K562 (cell line): Measurements from ENCODE around the gene ZNF775. TPM values are rescaled to one million over a fixed set of nuclear protein-coding genes. Genes with fewer than 3 reads are reported as not detected.

Experiments used
- ATAC-seq: fragments of 200-7000 bp; cut with Tn5 transposase; 3 replicates; pipeline ENCODE4 v1.9.1; 2020; ENCODE audit warnings: moderate library complexity
- BruUV-seq: library from RNA; stranded (reverse); fragments of 400-500 nt; replicated peaks from 2 replicates; lab custom pipeline; 2021; lab: Mats Ljungman, UMichigan
- CTCF ChIA-PET: fragments of 300-600 bp; formaldehyde crosslinking; extraction: SDS; loops from one replicate; lab custom pipeline; 2021; ENCODE audit warnings: low intra/inter-chr PET ratio; lab: Yijun Ruan, JAX
- POLR2A ChIA-PET: fragments of 300-600, 350-650 bp; sonication (Branson Sonifier 250); formaldehyde crosslinking; extraction: SDS; loops from one replicate; lab custom pipeline; 2021; ENCODE audit warnings: antibody characterized with exemption, inconsistent platforms; lab: Yijun Ruan, JAX
- DNase-seq, 4 experiments: peaks; one replicate each; pipeline versions ENCODE4 v3.0.0 to v3.0.0-alpha.2; 2011 to 2018; ENCODE audit warnings: low spot score in 3 of 4, mixed read lengths in 3 of 4; ENCODE audit errors: extremely low read depth in 1 of 4
- FAIRE-seq: peaks from 2 replicates; lab custom pipeline; 2011; peaks lifted over from hg19 to GRCh38; lab: Jason Lieb, UNC
- H2AFZ ChIP-seq: 2 replicates; pipeline ENCODE4 v1.6.0; 2011; ENCODE audit warnings: low read depth, low read length, control low read depth, inconsistent platforms
- H3K27ac ChIP-seq: fragments of 200-600 bp; 3 replicates; pipeline ENCODE4 v1.8.0; 2011; ENCODE audit warnings: low read depth, mild to moderate bottlenecking, control low read depth, inconsistent platforms, low read length, moderate library complexity, mixed read lengths; ENCODE audit errors: extremely low read depth
- H3K27me3 ChIP-seq, 2 experiments: fragments of 300-600 bp in 1 of 2; 2 replicates in 1 of 2; 3 replicates in 1 of 2; pipeline versions ENCODE4 v1.6.0 to v1.8.0; 2011; ENCODE audit warnings: inconsistent platforms in 2 of 2, low read length in 2 of 2, mild to moderate bottlenecking in 1 of 2, mixed read lengths in 1 of 2, moderate library complexity in 1 of 2; ENCODE audit not compliant: control insufficient read depth in 2 of 2, insufficient read depth in 2 of 2
- H3K36me3 ChIP-seq: fragments of 300-600 bp; 3 replicates; pipeline ENCODE4 v1.8.0; 2011; ENCODE audit warnings: mild to moderate bottlenecking, low read length, inconsistent platforms; ENCODE audit not compliant: control insufficient read depth, insufficient read depth
- H3K4me1 ChIP-seq, 2 experiments: fragments of 200-600 bp in 1 of 2; replicated peaks in 1 of 2; 2 replicates in 1 of 2; 3 replicates in 1 of 2; pipeline versions ENCODE4 v1.5.1 to v1.8.0; 2011; ENCODE audit warnings: inconsistent platforms in 2 of 2, low read length in 2 of 2, mild to moderate bottlenecking in 1 of 2, mixed read lengths in 1 of 2, moderate library complexity in 1 of 2; ENCODE audit not compliant: control insufficient read depth in 2 of 2, insufficient read depth in 2 of 2
- H3K4me2 ChIP-seq: 2 replicates; pipeline ENCODE4 v1.6.1; 2011; ENCODE audit warnings: low read length, control low read depth, inconsistent platforms, mixed read lengths; ENCODE audit not compliant: insufficient read depth
- H3K4me3 ChIP-seq: fragments of 200-600 bp; sonication (generic), shearing (Covaris generic); 2 replicates; pipeline ENCODE4 v1.5.1; 2016; ENCODE audit warnings: control low read depth, inconsistent platforms
- H3K79me2 ChIP-seq: fragments of 200-600 bp; 3 replicates; pipeline ENCODE4 v1.8.0; 2011; ENCODE audit warnings: low read length, inconsistent platforms; ENCODE audit not compliant: control insufficient read depth, insufficient read depth
- H3K9ac ChIP-seq, 2 experiments: 2 replicates each; pipeline versions ENCODE4 v1.6.0 to v1.6.1; 2011; ENCODE audit warnings: low read depth in 2 of 2, low read length in 2 of 2, control low read depth in 1 of 2, inconsistent platforms in 1 of 2, mild to moderate bottlenecking in 1 of 2, mixed read lengths in 1 of 2; ENCODE audit not compliant: insufficient read depth in 1 of 2
- H3K9me1 ChIP-seq: one replicate; pipeline ENCODE4 v1.6.0; 2011; ENCODE audit warnings: inconsistent platforms, mild to moderate bottlenecking, low read length, moderate library complexity; ENCODE audit not compliant: control insufficient read depth, insufficient read depth
- H3K9me3 ChIP-seq: replicated peaks from 2 replicates; pipeline ENCODE4 v1.5.1; 2011; ENCODE audit warnings: low read depth, low read length, inconsistent platforms; ENCODE audit not compliant: control insufficient read depth, insufficient read depth
- H4K20me1 ChIP-seq: replicated peaks from 2 replicates; pipeline ENCODE4 v1.6.1; 2011; ENCODE audit warnings: low read length, inconsistent platforms, mixed read lengths; ENCODE audit not compliant: control insufficient read depth, insufficient read depth
- POLR2G ChIP-seq: fragments of 200-400 bp; formaldehyde crosslinking; IDR thresholded peaks from 2 replicates; pipeline ENCODE4 v1.6.1; 2017; ENCODE audit warnings: low read depth, mild to moderate bottlenecking, antibody characterized with exemption, low read length, moderate library complexity
- ZNF253 ChIP-seq: fragments of 250-450 bp; sonication (Bioruptor Pico); conservative IDR thresholded peaks from 2 replicates; pipeline ENCODE4 v1.6.1; 2021; ENCODE audit warnings: mild to moderate bottlenecking
- WGBS: fragments of 100-300 bp; shearing (Covaris generic); methylation state at CpG from one replicate; pipeline ENCODE4 v1.1.6; 2016; ENCODE audit warnings: low coverage, mixed read lengths; ENCODE audit not compliant: insufficient coverage; ENCODE audit errors: missing lambda C conversion rate; 5-methylcytosine and 5-hydroxymethylcytosine counted together
- in situ Hi-C: fragments of 300-500 bp; cut with MboI; formaldehyde crosslinking; loops from 4 replicates; pipeline ENCODE4 v1.15.0; 2018; ENCODE audit warnings: inconsistent platforms, mixed read lengths
- intact Hi-C: fragments of 100-400 bp; cut with micrococcal nuclease; formaldehyde crosslinking; loops from 2 replicates; pipeline ENCODE4 v1.14.2; 2022
- polyA plus RNA-seq, 8 experiments: library from polyadenylated mRNA; depleted of rRNA in 4 of 8; stranded (reverse) in 5 of 8; unstranded in 3 of 8; fragments of >200 nt; fragmentation: Nextera tagmentation in 2 of 8; fragmentation: Illumina TruSeq in 1 of 8; extraction: Ambion mirVana in 2 of 8; extraction: Trizol in 1 of 8; gene quantifications; 2 replicates each; pipeline versions ENCODE4 v1.2.1 to v1.2.3, GENCODE V29; 2011 to 2014; ENCODE audit warnings: inconsistent platforms in 1 of 8, missing spikeins in 1 of 8
- total RNA-seq, 7 experiments: library from RNA; depleted of rRNA in 6 of 7; stranded (reverse); fragments of >200 nt in 6 of 7; fragmentation: Illumina TruSeq in 2 of 7; extraction: Trizol in 2 of 7; gene quantifications; 2 replicates each; pipeline versions ENCODE4 v1.2.1 to v1.2.3, GENCODE V29; 2011 to 2021; ENCODE audit warnings: low replicate concordance in 1 of 7
- TF ChIP-seq, protein P1 (sequence below): fragments of 450-650 bp; IDR thresholded peaks from one replicate; pipeline ENCODE4 v1.6.1; 2018; ENCODE audit warnings: mild to moderate bottlenecking, moderate library complexity; ENCODE audit not compliant: partially characterized antibody

The ZNF775 gene
- total and polyA plus RNA-seq, 9 of the 15 experiments (the other 6 are each of a cell fraction or from before 2014, with no cell fraction given) = 0.04 to 18.7 (median 4.9) TPM

- Histone ChIP-seq H3K4me1 (peaks cover 35 to 43% of the 10 kb centered on the region in 2 experiments), H3K4me3 (no peak overlapping the region), H3K27ac (no peak overlapping the region), H3K9ac (peak overlapping the region in 1 of 2 experiments; percentile 70; a peak in 2 of 4 replicates), H3K79me2 (no peaks in the 10 kb centered on the region; the same call in 2 of the 3 replicates), H4K20me1 (no peaks in the 10 kb centered on the region), H3K9me3 (no peaks in the 10 kb centered on the region), H3K4me2 (no peak overlapping the region), H3K27me3 (no peaks in the 10 kb centered on the region), H3K9me1 (peaks cover 8% of the 10 kb centered on the region), H2AFZ (no peak overlapping the region), H3K36me3 (peaks cover 35% of the 10 kb centered on the region)
- in situ Hi-C loops (no loop called here), intact Hi-C loops (no loop called here)
- no TSS peak for BruUV-seq
- TF ChIP-seq ZNF253 (no peak), POLR2G (0 out of 2 replicates have a peak, but pooled peaks have one; percentile 24)
- TF ChIP-seq, protein P1, sequence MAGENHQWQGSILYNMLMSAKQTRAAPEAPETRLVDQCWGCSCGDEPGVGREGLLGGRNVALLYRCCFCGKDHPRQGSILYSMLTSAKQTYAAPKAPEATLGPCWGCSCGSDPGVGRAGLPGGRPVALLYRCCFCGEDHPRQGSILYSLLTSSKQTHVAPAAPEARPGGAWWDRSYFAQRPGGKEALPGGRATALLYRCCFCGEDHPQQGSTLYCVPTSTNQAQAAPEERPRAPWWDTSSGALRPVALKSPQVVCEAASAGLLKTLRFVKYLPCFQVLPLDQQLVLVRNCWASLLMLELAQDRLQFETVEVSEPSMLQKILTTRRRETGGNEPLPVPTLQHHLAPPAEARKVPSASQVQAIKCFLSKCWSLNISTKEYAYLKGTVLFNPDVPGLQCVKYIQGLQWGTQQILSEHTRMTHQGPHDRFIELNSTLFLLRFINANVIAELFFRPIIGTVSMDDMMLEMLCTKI = no peak
- ChIA-PET POLR2A (no interaction called here), CTCF (no interaction called here)
- DNase-seq = no peak
- ATAC-seq = no peak
- 90% methylated on average over 27 of the region's 27 CpGs for WGBS
- no peak for FAIRE-seq
These were observed 19.2 kb downstream of the ZNF775 start for GRCh38 chr7:150398108-150398964.
